Myocyte (in vitro differentiated cells): ENCODE results near the gene CTBP1. TPM values are rescaled to one million over a fixed set of nuclear protein-coding genes. Genes with fewer than 3 reads are reported as not detected.

ENCODE experiments used
- DNase-seq: peaks from one replicate; pipeline ENCODE4 v3.0.0-alpha.2; 2012; ENCODE audit warnings: low read depth
- total RNA-seq: library from RNA; depleted of rRNA; stranded (reverse); fragments of >200 nt; gene quantifications from 2 replicates; pipeline ENCODE4 v1.2.3, GENCODE V29; 2014

The CTBP1 gene
- total RNA-seq, 1 donor from 2014 or later: 259 TPM

DNA sequence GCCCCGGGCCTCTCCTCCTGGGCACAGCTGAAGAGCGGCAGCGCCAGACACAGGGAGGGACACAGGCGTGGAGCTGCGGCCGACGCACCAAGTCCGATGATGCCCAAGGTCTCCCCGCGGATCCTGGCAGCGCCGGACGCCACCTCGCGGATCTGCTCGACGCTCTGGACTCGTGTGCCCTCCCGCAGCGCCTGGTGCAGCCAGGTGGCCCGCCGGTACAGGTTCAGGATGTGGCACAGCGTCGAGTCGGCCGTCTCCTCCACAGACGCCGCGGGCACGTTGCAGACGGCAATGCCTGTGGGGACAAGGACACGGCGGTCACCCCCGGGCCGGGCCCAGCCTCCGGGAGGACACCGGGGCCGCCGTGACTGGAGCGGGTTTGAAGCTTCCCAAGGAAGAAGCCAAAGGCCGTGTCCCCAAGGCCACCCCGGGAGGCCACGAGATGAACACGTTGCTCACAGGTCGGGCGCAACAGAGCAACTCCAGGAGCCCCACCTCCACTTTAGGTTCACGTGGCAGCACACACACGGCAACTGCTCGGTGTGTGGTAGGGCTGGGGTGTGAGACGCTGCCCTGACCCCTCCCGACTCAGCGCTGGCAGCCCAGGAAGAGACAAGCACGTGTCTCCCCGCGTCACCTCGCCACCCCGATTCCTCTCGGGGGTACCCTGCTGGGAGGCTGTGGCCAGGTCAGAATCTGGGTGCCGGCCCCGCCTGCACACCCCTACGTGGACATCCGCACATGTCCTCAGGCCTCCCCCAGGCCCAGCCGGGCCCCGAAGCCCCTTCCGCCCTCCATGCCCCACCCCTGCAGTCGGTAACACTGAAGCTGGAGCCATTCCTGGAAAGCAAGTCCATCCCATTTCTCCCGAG, 23.4 kb downstream of the CTBP1 start:
- DNase-seq: no peak

DNA sequence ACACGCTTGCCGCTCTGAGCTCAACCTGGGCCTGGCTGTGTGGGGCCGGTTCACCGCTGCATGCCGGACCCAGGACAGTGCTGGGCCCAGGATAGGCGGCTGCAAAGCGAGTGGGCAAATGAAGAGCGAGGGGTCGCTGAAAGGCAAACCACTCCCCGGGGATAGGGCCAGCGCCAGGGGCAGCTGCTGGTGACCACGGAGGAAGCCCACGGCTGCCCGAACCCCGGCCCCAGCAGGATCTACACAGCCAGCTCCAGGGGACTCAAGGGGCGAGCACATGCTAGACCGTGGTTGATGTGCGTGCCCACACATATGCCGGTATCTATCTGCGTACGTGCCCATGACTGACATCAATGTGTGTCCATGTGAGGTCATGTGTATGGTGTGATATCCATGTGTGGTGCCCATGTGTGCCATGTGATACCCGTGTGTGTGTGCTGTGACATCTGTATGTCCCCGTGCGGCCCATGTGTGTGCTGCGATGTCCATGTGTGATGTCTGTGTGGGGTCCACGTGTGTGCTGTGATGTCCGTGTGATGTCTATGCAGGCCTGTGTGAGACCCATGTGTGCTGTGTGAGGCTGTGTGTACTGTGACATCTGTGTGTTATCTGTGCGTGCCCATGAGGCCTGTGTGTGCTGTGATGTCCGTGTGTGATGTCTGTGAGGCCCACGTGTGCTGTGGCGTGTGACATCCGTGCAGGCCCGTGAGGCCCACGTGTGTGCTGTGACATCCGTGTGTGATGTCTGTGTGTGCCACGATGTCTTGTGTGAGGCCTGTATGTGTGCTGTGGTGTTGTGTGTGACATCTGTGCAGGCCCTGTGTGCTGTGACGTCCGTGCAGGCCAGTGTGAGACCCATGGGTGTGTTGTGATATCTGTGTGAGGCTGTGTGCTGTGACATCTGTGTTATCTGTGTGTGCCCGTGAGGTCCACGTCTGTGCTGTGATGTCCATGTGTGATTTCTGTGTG, 24.8 kb downstream of the CTBP1 start:
- DNase-seq: no peak

GRCh38 chr4:1222938-1223690, 25.8 kb downstream of the CTBP1 start:
- DNase-seq: no peak

DNA sequence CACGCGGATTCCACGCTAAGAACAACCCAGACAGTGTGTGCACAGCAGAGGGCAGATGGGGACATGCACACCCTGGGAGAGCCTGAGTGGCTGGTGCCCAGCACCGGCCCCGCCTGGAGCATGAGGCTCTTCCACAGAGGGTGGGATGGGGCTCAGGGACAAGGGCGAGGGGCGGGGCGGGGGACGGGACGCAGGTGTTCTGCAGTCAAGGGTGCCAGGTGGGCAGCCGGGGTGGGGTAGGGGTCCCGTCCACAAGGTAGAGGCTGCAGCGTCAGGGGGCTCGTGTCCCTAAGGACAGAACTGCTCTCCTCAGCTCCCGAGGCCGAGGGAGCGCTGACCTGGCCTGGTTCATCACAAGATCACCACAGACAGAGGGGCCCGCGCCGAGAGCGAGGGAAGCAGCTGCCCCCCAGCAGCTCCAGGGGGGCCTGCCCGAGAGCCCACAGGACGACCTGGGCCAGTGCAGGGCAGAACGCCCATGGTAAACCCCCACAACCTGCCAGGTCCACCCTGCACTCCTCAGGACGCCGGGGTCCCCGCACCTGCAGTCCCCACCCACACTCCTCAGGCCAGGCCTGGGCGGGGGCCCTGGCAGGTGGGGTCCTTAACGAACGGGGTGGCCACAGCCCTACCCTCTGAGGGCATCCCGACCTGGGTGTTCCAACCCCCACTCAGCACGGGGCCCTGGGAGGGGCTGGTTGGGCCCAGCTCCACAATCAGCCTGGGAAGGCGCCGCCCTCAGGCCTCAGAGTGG, 26.7 kb downstream of the CTBP1 start:
- DNase-seq: no peak

GRCh38 chr4:1221155-1221870, 27.6 kb downstream of the CTBP1 start:
- DNase-seq: no peak

DNA sequence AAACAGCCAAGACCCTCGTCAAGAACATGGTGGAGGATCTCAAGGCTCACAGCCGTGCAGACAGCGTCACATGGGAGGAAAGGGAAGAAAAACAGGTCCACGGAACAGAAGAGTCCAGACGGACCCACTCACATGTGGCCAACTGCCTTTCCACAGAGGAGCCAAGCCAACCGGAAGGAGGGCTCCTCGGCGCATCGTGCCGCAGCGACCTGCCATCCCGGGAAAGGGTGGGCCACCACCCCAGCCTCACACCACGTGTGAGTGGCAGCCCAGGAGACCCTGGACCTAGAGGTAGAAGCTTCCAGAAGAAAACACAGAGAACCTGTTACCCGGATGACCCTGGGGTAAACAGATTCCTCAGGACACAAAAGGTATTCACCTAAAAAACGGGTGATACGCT, 28.4 kb downstream of the CTBP1 start:
- DNase-seq: no peak

GRCh38 chr4:1219566-1219950, 29.4 kb downstream of the CTBP1 start:
- no peak for DNase-seq

- no peak for DNase-seq
Measured at GRCh38 chr4:1218634-1219565, 30.0 kb downstream of the CTBP1 start.

GRCh38 chr4:1217366-1217765, 31.6 kb downstream of the CTBP1 start:
- no peak for DNase-seq

DNA sequence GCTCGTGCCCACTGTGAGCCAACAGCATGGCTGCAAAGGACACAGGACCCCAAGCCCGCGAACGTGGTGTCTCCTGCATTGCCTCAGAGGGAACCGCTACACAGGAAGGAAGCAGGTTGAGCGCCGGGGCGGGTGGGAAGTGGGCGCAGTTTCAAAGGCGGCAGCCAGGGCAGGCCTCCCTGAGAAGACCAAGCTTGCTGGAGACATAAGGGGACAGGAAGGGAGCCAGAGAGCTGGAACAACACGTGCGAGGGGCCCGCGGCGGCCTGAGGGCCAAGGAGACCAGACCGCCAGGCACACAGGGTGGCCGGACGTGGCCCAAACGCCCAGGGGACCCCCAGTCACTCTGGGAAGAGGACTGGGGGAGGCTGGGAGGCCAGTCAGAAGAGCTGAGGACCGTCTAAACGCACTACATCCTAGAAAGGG, 32.0 kb downstream of the CTBP1 start:
- no peak for DNase-seq

- DNase-seq: no peak
Measured at GRCh38 chr4:1216076-1216614, 32.8 kb downstream of the CTBP1 start.

DNA sequence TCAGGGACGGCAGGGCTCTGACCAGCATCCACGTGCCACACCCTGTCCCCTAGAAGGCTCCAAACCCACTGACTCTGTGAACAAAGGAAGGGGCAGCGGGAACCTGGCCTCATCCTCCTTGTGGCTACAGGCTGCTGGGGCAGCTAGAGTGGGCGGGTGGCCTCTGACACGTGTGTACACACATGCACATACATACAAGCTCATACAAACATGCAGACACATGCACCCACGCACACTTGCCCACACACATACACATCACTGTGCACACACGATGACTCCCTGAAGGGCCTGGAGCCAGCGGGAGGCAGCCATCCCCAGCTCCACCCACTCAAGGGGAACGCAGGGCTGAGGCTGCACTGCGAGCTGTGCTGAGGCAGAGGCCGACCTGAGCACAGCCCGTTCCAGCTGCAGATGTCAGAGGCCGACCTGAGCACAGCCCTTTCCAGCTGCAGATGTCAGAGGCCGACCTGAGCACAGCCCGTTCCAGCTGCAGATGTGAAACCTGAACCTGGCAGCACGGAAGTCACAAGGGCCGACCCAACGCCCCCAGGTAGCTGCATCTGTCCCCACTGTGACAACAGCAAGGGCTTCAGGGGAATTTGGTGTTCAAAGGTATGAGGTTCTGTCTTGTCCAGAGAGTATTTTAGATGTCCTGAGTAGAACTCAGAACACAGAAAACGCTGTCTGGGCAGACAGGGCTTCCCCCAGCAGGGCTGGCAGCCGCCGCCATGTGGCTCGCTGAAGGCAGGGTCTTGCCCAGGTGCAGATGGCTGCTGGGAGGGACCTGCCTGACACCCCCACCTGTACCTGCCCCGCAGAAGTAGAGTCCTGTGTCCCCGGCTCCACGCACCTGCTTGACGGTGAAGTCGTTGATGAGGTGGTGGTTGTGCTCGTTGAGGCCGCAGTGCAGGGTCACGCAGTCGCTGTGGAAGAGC, 33.5 kb downstream of the CTBP1 start:
- no peak for DNase-seq

DNA sequence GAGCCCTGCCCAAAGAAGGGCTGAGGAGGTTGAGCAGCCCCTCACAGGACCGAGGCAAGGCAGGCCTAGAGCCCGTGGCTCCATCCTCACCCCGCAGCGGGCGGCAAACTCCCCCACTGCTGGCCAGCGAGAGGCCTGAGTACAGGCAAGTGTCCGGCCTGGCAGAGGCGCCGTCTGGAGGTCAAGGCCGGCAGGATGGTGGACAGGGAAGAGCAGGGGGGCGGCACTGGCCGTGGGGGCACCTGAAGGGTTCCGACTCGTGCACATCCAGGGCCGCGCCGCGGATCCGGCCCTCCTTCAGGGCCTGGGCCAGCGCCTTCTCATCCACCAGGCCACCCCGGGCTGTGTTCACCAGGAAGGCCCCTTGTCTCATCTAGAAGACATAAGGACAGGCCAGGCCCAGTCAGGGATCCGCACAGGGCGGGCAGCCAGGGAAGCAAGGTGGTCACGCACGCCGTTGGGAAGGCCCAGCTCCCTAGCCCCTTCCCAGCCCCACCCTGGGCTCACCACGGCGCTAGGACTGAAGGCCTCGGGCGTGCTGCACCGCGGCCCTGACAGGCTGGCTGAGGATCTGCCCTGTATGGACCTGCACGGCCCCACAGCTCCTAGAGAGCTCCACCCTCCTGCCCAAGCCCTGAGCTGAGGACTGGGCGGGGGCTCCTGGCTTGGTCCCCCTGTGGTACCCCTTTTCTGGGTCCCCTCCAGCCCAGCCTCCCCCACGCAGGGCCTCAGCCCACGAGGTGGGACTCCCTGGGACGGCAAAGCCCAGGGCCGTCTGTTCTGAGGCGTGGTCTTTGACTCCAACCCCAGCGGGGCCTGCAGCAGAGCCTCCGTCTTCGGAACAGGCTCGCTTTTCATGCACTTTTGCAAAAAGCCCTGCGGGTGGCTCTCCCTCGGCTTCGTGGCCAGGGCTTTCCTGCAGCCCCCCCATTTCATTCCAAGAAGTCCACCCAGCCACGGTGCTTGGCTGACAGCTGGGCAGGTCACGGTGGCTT, 34.5 kb downstream of the CTBP1 start:
- no peak for DNase-seq

DNA sequence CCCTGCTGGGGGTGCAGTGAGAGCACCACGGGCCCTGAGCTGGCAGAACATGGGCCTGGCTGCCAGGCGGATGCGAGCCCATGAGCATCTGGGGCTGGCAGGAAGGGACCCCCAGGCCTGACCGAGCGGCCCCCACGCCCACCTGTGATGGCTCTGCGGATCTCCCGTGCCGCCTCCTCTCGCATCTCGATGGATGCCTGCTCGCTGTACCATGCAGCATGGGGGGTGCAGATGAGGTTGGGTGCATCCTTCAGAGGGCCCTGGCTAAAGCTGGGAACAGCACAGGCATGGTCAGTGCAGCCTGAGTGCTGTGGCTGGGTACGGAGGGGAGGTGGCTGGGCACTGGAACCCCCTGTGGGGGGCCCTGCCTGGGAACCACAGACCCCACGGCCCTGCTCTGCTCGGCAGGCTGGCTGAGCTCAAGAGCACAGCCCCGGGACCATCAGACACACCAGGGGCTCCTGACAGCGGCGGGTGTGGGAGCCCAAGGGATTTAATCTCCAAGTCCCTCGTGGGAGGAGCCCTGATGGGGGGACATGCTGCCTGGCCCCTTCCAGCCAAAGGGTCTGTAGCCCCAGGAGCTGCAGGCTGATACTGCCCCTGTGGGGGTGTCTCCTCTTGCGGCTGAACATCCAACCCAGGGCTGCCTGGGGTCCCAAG, 35.5 kb downstream of the CTBP1 start:
- DNase-seq: no peak

DNA sequence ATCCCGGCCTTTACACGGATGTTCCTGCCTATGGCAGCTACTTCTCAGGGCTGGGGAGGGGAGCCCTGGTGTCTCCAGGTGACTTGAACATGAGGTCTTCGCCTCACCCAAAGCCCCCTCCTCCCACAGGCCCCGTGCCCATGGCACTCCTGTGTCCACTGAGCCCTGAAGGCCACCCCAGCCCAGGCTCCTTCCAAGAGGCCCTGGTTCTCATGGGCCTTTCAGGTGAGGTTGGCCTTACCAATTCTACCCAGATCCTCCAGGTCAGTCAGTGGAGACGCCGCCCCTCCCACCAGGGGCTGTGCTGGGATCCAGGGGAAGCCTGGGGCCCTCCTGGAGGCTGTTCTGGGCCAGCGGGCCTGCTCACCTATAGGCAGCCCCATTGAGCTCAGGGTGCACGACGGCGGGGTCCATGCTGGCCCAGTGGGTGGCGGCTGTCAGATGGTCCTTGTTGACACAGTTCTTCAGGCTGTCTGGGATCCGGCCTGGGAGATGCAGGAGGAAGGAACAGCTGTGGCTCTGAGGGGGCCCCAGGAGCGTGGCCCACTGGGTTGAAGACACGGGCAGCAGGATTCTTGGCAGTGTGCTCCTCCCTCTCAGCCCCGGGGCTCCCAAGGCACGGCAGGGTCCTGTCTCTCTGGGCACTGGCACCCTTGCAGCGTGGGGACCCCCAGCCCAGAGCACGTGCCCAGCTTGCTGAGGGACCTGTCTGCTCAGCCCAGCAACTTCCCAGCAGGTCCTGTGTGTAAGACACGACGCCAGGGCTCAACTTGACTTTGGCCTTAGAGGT, 36.2 kb downstream of the CTBP1 start:
- DNase-seq: no peak
